Peyer's patch (tissue), 4 donors: ENCODE results near the gene SNED1.

Source experiments
- CTCF ChIP-seq, 6 experiments: fragments of 450-650 bp in 4 of 6; fragments of 200-600 bp in 2 of 6; sonication (generic) in 1 of 6; IDR thresholded peaks; one replicate each; pipeline ENCODE4 v1.5.1; 2017 to 2019; ENCODE audit warnings: antibody characterized with exemption in 6 of 6, mild to moderate bottlenecking in 3 of 6, moderate library complexity in 1 of 6
- POLR2A ChIP-seq, 2 donors: fragments of 450-650 bp; IDR thresholded peaks; one replicate each; pipeline ENCODE4 v1.5.1; 2017; ENCODE audit warnings: antibody characterized with exemption in 2 of 2, mild to moderate bottlenecking in 2 of 2, moderate library complexity in 2 of 2

GRCh38 chr2:241003047-241003360 lies 4.6 kb downstream of the SNED1 start:
- TF ChIP-seq POLR2A (IDR thresholded peaks at IDR 0.05) (no peak), CTCF (IDR thresholded peaks at IDR 0.05) (no peak)
